Measurements from ENCODE around the gene FSTL4.
A peak's percentile ranks its signal among the peaks of the same experiment; 100 is the strongest.

Gene FSTL4

DNA sequence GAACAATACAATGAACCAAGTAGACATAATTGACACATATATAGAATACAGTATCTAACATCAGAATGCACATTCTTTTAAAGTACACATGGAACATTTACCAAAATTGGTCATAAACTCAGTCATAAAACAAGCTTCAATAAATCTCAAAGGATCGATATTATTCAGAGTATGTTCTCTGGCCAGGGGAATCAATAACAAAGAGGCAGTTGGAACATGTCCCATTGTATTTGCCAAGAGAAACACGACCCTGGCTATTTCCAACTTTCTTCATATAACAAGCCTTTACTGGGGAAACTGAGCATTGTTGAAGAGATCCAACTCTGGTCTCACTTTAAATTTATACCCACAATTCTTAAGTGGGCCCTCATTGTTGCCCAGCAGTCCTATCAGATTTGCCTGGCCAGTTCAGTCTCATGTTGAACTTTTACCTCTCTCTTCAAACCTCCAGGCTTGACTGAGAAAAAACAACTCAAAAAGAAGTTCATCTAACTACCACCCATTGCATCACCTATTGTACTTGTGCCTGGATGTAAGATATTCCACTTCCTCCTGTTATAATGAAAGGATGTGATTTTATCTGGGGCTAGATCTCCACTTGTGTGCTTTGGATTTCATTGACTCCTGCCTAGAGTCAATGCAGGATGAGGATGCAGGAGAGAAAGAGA, 398.1 kb downstream of the FSTL4 start:
- Histone ChIP-seq H3K27ac (ENCODE audit: poor library complexity, severe bottlenecking) (no peak overlapping the region), H3K4me3 (ENCODE audit: severe bottlenecking) (no peak overlapping the region), H3K27me3 (ENCODE audit: insufficient read depth, poor library complexity, severe bottlenecking) (no peaks in the 10 kb centered on the region), H3K36me3 (ENCODE audit: low read depth) (no peaks in the 10 kb centered on the region), H3K9me3 (ENCODE audit: severe bottlenecking) (no peaks in the 10 kb centered on the region), H3K4me1 (ENCODE audit: insufficient read depth, poor library complexity, severe bottlenecking) (no peaks in the 10 kb centered on the region)
- TF ChIP-seq, protein P1, sequence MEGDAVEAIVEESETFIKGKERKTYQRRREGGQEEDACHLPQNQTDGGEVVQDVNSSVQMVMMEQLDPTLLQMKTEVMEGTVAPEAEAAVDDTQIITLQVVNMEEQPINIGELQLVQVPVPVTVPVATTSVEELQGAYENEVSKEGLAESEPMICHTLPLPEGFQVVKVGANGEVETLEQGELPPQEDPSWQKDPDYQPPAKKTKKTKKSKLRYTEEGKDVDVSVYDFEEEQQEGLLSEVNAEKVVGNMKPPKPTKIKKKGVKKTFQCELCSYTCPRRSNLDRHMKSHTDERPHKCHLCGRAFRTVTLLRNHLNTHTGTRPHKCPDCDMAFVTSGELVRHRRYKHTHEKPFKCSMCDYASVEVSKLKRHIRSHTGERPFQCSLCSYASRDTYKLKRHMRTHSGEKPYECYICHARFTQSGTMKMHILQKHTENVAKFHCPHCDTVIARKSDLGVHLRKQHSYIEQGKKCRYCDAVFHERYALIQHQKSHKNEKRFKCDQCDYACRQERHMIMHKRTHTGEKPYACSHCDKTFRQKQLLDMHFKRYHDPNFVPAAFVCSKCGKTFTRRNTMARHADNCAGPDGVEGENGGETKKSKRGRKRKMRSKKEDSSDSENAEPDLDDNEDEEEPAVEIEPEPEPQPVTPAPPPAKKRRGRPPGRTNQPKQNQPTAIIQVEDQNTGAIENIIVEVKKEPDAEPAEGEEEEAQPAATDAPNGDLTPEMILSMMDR (IDR thresholded peaks at IDR 0.05; ENCODE audit: poor library complexity, severe bottlenecking): no peak
- ATAC-seq (ENCODE audit: low read depth) (no peak), DNase-seq (ENCODE audit: low spot score) (no peak)

DNA sequence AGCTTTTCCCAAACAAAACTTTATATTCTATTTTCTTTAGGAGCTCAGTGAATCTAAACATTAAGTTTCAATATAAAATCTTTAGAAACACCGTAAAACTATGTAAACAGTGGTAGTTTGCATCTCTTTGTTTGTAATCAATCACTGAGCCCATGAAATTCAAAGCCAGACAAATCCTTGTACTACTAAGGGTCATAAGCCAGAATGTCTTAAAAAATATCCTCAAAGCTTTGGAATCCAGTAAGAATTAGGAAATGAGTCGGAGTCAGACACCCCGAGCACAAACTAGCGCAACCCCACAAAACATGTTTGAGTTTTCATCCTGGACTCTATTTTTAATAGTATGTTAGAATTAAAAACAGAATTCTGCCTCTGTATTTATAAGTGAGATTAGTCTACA, 406.7 kb downstream of the FSTL4 start:
- DNase-seq (ENCODE audit: low spot score): no peak
- TF ChIP-seq, protein P1 (IDR thresholded peaks at IDR 0.05; ENCODE audit: poor library complexity, severe bottlenecking): no peak
- H3K27me3 ChIP-seq (ENCODE audit: insufficient read depth, poor library complexity, severe bottlenecking): no peaks in the 10 kb centered on the region

DNA sequence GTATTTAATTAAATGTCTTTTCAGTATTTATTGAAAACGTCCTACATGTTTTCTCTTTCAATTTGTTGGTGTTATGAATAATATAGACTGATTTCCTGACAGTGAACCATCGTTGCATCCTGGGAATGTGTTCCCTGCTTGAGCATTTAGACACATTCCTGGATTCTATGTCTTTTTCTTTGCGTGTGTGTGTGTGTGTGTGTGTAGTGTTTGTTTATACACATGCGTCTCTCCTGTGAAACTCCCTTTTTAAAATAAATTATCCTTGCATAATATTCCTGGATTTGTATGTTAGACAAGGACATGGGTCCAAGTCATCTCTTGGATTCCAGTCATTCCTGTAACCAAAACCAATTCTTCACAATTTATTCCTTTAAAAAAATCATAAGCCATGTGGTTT, 407.1 kb downstream of the FSTL4 start:
- Histone ChIP-seq H3K9me3 (ENCODE audit: severe bottlenecking) (no peaks in the 10 kb centered on the region), H3K27ac (ENCODE audit: poor library complexity, severe bottlenecking) (no peak overlapping the region), H3K4me3 (ENCODE audit: severe bottlenecking) (no peak overlapping the region), H3K4me1 (ENCODE audit: insufficient read depth, poor library complexity, severe bottlenecking) (peaks cover 13% of the 10 kb centered on the region), H3K27me3 (ENCODE audit: insufficient read depth, poor library complexity, severe bottlenecking) (no peaks in the 10 kb centered on the region), H3K36me3 (ENCODE audit: low read depth) (no peaks in the 10 kb centered on the region)
- no peak for DNase-seq (ENCODE audit: low spot score)
- no peak for ATAC-seq (ENCODE audit: low read depth)
- TF ChIP-seq, protein P1 (IDR thresholded peaks at IDR 0.05; ENCODE audit: poor library complexity, severe bottlenecking): no peak

More for the DNA sequence above, 406.7 kb downstream of the FSTL4 start:
- Histone ChIP-seq H3K4me3 (ENCODE audit: severe bottlenecking) (no peak overlapping the region), H3K27ac (ENCODE audit: poor library complexity, severe bottlenecking) (peak overlapping the region; percentile 2), H3K4me1 (ENCODE audit: insufficient read depth, poor library complexity, severe bottlenecking) (peaks cover 13% of the 10 kb centered on the region), H3K36me3 (ENCODE audit: low read depth) (no peaks in the 10 kb centered on the region), H3K9me3 (ENCODE audit: severe bottlenecking) (no peaks in the 10 kb centered on the region)
- ATAC-seq (ENCODE audit: low read depth): no peak

DNA sequence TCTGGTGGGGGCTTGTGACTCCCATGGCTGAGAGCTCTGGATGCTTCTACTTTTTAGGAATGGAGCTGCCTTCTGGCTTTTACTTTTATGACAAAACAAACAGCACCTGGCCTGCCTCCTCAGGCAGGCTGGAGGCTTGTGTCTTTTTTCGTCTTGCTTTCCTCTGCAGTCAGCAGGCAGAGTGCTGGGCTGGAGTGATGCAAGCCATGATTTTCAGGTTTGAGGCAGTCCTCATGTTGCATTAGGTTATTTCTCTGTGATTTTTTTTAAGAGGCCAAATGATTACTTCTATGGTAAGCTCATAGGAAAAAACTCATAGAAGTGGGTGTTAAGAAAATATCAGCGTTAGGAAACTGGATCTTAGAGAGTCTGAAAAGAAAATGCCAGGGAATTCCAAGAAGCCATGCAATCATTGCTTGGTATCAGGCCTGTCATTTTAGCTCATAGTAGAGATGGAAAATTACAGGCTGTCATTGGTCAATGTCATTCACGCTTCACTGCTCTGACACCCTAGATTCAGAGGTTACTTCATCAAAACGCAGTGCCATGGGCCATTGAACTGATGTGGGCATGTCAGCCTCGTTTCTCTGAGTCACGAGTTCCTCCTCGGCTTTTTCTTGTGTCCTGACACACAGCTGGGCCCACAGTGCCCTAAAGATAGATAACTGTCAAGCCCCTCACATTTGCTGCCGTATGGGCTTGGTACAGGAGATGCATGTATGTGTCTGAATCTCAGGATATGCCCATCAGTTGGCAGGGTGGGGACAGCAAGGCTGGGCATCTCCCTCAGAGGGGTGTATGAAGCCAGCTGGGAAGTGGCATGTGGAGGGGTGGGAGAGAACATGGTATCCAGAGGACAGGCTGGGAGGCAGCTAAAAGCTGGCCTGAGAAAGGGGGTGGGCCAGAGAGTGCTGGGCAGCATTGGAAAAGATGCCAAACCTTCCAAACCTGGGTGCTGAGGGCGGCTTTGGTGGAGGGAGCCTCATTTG, 408.7 kb downstream of the FSTL4 start:
- DNase-seq (ENCODE audit: low spot score): no peak
- ATAC-seq (ENCODE audit: low read depth): no peak
- Histone ChIP-seq H3K4me1 (ENCODE audit: insufficient read depth, poor library complexity, severe bottlenecking) (peaks cover 13% of the 10 kb centered on the region), H3K27me3 (ENCODE audit: insufficient read depth, poor library complexity, severe bottlenecking) (no peaks in the 10 kb centered on the region), H3K36me3 (ENCODE audit: low read depth) (no peaks in the 10 kb centered on the region), H3K27ac (ENCODE audit: poor library complexity, severe bottlenecking) (no peak overlapping the region), H3K9me3 (ENCODE audit: severe bottlenecking) (no peaks in the 10 kb centered on the region), H3K4me3 (ENCODE audit: severe bottlenecking) (no peak overlapping the region)
- TF ChIP-seq, protein P1 (IDR thresholded peaks at IDR 0.05; ENCODE audit: poor library complexity, severe bottlenecking): no peak

All from RWPE2 (cell line).